Neural cell (in vitro differentiated cells): ENCODE results near the gene HOXA2. TPM values are rescaled to one million over a fixed set of nuclear protein-coding genes. Genes with fewer than 3 reads are reported as not detected.

Experiments used
- H2AFZ ChIP-seq: fragments of 200-600, 300-800 bp; sonication (generic), shearing (Covaris generic); 2 replicates; pipeline ENCODE4 v1.6.0; 2014; ENCODE audit warnings: low read depth, mild to moderate bottlenecking, antibody characterized with exemption, low read length, moderate library complexity
- H3F3A ChIP-seq: fragments of 200-600 bp; shearing (Covaris generic); 2 replicates; pipeline ENCODE4 v1.6.1; 2016; ENCODE audit warnings: mild to moderate bottlenecking, moderate library complexity, mixed read lengths, antibody characterized with exemption, low read length; ENCODE audit not compliant: insufficient read depth, poor library complexity, severe bottlenecking
- H3K27ac ChIP-seq: fragments of 200-600, 300-800 bp; sonication (generic), shearing (Covaris generic); 2 replicates; pipeline ENCODE4 v1.5.1; 2014; ENCODE audit warnings: mild to moderate bottlenecking, low read length, moderate library complexity
- H3K27me3 ChIP-seq: fragments of 300-800, 200-600 bp; sonication (generic), shearing (Covaris generic); 2 replicates; pipeline ENCODE4 v1.6.0; 2014; ENCODE audit warnings: mild to moderate bottlenecking, low read depth, low read length, moderate library complexity; ENCODE audit not compliant: insufficient read depth
- H3K36me3 ChIP-seq: fragments of 300-800, 200-600 bp; sonication (generic), shearing (Covaris generic); 2 replicates; pipeline ENCODE4 v1.5.1; 2014; ENCODE audit warnings: mild to moderate bottlenecking, antibody characterized with exemption, low read length, moderate library complexity; ENCODE audit not compliant: insufficient read depth
- H3K4me2 ChIP-seq: fragments of 300-800, 200-600 bp; sonication (generic), shearing (Covaris generic); 2 replicates; pipeline ENCODE4 v1.6.0; 2014; ENCODE audit warnings: mild to moderate bottlenecking, low read length
- H3K4me3 ChIP-seq: fragments of 300-800, 200-600 bp; sonication (generic), shearing (Covaris generic); 2 replicates; pipeline ENCODE4 v1.5.1; 2014; ENCODE audit warnings: mild to moderate bottlenecking, low read length, moderate library complexity
- H3K79me2 ChIP-seq: fragments of 200-600 bp; shearing (Covaris generic); replicated peaks from 2 replicates; pipeline ENCODE4 v1.6.0; 2014; ENCODE audit warnings: mild to moderate bottlenecking, low read length, moderate library complexity; ENCODE audit not compliant: insufficient read depth
- H3K9ac ChIP-seq: fragments of 300-800, 200-600 bp; sonication (generic), shearing (Covaris generic); 2 replicates; pipeline ENCODE4 v1.6.1; 2016; ENCODE audit warnings: mild to moderate bottlenecking, low read length, mixed read lengths
- H3K9me2 ChIP-seq: fragments of 200-600 bp; shearing (Covaris generic); 2 replicates; pipeline ENCODE4 v1.6.1; 2016; ENCODE audit warnings: mild to moderate bottlenecking, low read length, mixed read lengths; ENCODE audit not compliant: insufficient read depth
- H3K9me3 ChIP-seq: fragments of 200-600, 300-800 bp; sonication (generic), shearing (Covaris generic); 2 replicates; pipeline ENCODE4 v1.6.1; 2016; ENCODE audit warnings: mild to moderate bottlenecking, mixed run types, low read length, moderate library complexity, mixed read lengths
- H4K20me1 ChIP-seq: fragments of 200-600 bp; shearing (Covaris generic); 2 replicates; pipeline ENCODE4 v1.6.1; 2016; ENCODE audit warnings: mild to moderate bottlenecking, mixed run types; ENCODE audit not compliant: insufficient read depth
- CTCF ChIP-seq: fragments of 450-650 bp; IDR thresholded peaks from 2 replicates; pipeline ENCODE4 v1.5.1; 2014; ENCODE audit warnings: antibody characterized with exemption, mild to moderate bottlenecking, moderate library complexity; ENCODE audit not compliant: poor library complexity, severe bottlenecking
- EP300 ChIP-seq: fragments of 450-650 bp; conservative IDR thresholded peaks from 2 replicates; pipeline ENCODE4 v1.6.1; 2014; ENCODE audit warnings: antibody characterized with exemption, mild to moderate bottlenecking, moderate library complexity; ENCODE audit not compliant: poor library complexity, severe bottlenecking
- EZH2 ChIP-seq: fragments of 200-600, 300-800 bp; shearing (Covaris generic), sonication (generic); IDR thresholded peaks from 2 replicates; pipeline ENCODE4 v1.6.1; 2014; ENCODE audit warnings: antibody characterized with exemption, low read length, borderline replicate concordance, mild to moderate bottlenecking; ENCODE audit not compliant: insufficient read depth, poor library complexity, severe bottlenecking
- MXI1 ChIP-seq: fragments of 450-650 bp; conservative IDR thresholded peaks from 2 replicates; pipeline ENCODE4 v1.6.1; 2014; ENCODE audit warnings: antibody characterized with exemption, mild to moderate bottlenecking; ENCODE audit not compliant: poor library complexity, severe bottlenecking
- POLR2AphosphoS5 ChIP-seq: IDR thresholded peaks from 2 replicates; pipeline ENCODE4 v1.6.1; 2012
- RAD21 ChIP-seq: fragments of 450-650 bp; conservative IDR thresholded peaks from 2 replicates; pipeline ENCODE4 v1.6.1; 2014; ENCODE audit warnings: antibody characterized with exemption, mild to moderate bottlenecking, moderate library complexity
- REST ChIP-seq: IDR thresholded peaks from 2 replicates; pipeline ENCODE4 v1.6.1; 2012; ENCODE audit warnings: borderline replicate concordance
- SMC3 ChIP-seq: fragments of 450-650 bp; conservative IDR thresholded peaks from 2 replicates; pipeline ENCODE4 v1.6.1; 2014; ENCODE audit warnings: antibody characterized with exemption, mild to moderate bottlenecking, moderate library complexity; ENCODE audit not compliant: poor library complexity
- TAF1 ChIP-seq: IDR thresholded peaks from 2 replicates; pipeline ENCODE4 v1.6.1; 2012; ENCODE audit warnings: low read depth
- polyA plus RNA-seq: library from polyadenylated mRNA; depleted of rRNA; stranded (reverse); fragments of >200 nt; gene quantifications from 2 replicates; pipeline ENCODE4 v1.2.3, GENCODE V29; 2014

The HOXA2 gene
- polyA plus RNA-seq, 1 donor from 2014 or later, result not detected

DNA sequence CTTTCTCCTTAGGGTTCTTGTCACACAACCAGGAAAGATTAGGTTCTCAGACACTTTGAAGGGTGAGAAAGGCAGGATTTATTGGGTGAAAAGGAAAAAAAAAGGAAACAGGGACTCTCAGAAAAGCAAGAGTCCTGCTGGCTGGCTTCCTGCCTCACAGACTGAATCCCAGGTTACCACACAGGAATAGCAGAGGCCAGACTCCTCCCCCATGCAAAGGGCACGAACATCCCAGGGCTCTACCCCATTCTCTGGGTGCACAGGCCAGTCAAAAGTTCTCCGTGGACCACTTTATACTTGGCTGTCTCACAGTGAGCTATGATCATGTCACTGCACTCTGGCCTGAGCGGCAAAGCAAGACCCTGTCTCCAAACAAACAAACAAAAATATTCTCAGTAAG is 49.3 kb downstream of the HOXA2 start:
- Histone ChIP-seq H2AFZ (no peak overlapping the region), H3K4me3 (no peak overlapping the region), H3K9me2 (no peaks in the 10 kb centered on the region), H3K9ac (no peak overlapping the region), H3K79me2 (no peaks in the 10 kb centered on the region), H3K27ac (no peak overlapping the region), H3K4me2 (no peak overlapping the region), H3F3A (no peaks in the 10 kb centered on the region), H3K9me3 (no peaks in the 10 kb centered on the region), H4K20me1 (no peaks in the 10 kb centered on the region), H3K36me3 (no peaks in the 10 kb centered on the region), H3K27me3 (no peaks in the 10 kb centered on the region)
- TF ChIP-seq CTCF (no peak), EP300 (no peak), MXI1 (no peak), EZH2 (no peak), TAF1 (no peak), REST (no peak), SMC3 (no peak), POLR2AphosphoS5 (no peak), RAD21 (no peak)

DNA sequence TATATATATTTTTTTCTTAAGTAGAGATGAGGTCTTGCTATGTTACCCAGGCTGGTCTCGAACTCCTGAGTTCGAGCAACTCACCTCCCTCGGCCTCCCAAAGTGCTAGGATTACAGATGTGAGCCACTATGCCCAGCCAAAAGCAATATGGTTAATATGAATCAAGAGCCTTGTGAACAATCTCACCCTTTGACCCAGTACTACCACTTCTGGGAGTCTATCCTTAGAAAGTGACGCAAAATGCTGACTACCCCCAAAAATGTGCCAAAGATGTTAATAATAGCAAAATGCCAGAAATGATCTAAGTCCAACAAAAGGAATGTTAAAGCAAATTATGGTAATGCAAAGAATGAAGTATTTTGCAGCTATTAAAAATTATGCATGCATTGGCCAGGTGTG is 51.0 kb downstream of the HOXA2 start:
- TF ChIP-seq REST, result no peak
- TF ChIP-seq SMC3, result no peak
- no peak for TF ChIP-seq EP300
- no peak for TF ChIP-seq EZH2
- TF ChIP-seq MXI1, result no peak
- no peak for TF ChIP-seq CTCF
- no peak for TF ChIP-seq TAF1
- TF ChIP-seq POLR2AphosphoS5, result no peak
- no peak for TF ChIP-seq RAD21
- Histone ChIP-seq H4K20me1 (no peaks in the 10 kb centered on the region), H3K27me3 (no peaks in the 10 kb centered on the region), H3K9ac (no peak overlapping the region), H3K9me3 (no peaks in the 10 kb centered on the region), H2AFZ (no peak overlapping the region), H3K36me3 (no peaks in the 10 kb centered on the region), H3K27ac (no peak overlapping the region), H3K79me2 (no peaks in the 10 kb centered on the region), H3K9me2 (no peaks in the 10 kb centered on the region), H3K4me2 (no peak overlapping the region), H3F3A (no peaks in the 10 kb centered on the region), H3K4me3 (no peak overlapping the region)
